ENCODE results near the gene OPRM1.
"Not testable (repeated sequence)": the region's sequence is repeated elsewhere in the genome, so short reads cannot be mapped to it uniquely, and the experiment has no call there.

The OPRM1 gene

GRCh38 chr6:154238831-154239230 is 199.8 kb downstream of the OPRM1 start:
- no peak for DNase-seq (ENCODE audit: low read depth in 3 of 3, low spot score in 1 of 3)

- DNase-seq (ENCODE audit: low read depth in 3 of 3, low spot score in 1 of 3), result no peak
Measured at GRCh38 chr6:154239392-154239791, 200.4 kb downstream of the OPRM1 start.

GRCh38 chr6:154241061-154241460 is 202.0 kb downstream of the OPRM1 start:
- not testable (repeated sequence) for DNase-seq (ENCODE audit: low read depth in 3 of 3, low spot score in 1 of 3)

- DNase-seq (ENCODE audit: low read depth in 3 of 3, low spot score in 1 of 3), result no peak
Measured at GRCh38 chr6:154241581-154241980, 202.5 kb downstream of the OPRM1 start.

- DNase-seq (ENCODE audit: low read depth in 3 of 3, low spot score in 1 of 3), result no peak
Measured at GRCh38 chr6:154242617-154243357, 203.7 kb downstream of the OPRM1 start.

GRCh38 chr6:154243793-154244750 is 205.0 kb downstream of the OPRM1 start:
- no peak for DNase-seq (ENCODE audit: low read depth in 3 of 3, low spot score in 1 of 3)

GRCh38 chr6:154245506-154245905 is 206.5 kb downstream of the OPRM1 start:
- DNase-seq (ENCODE audit: low read depth in 3 of 3, low spot score in 1 of 3), result no peak

GRCh38 chr6:154246723-154247118 is 207.7 kb downstream of the OPRM1 start:
- DNase-seq (ENCODE audit: low read depth in 3 of 3, low spot score in 1 of 3), result no peak

GRCh38 chr6:154247119-154247861 is 208.2 kb downstream of the OPRM1 start:
- DNase-seq (ENCODE audit: low read depth in 3 of 3, low spot score in 1 of 3), result no peak

- no peak for DNase-seq (ENCODE audit: low read depth in 3 of 3, low spot score in 1 of 3)
Measured at GRCh38 chr6:154249499-154250298, 210.7 kb downstream of the OPRM1 start.

- DNase-seq (ENCODE audit: low read depth in 3 of 3, low spot score in 1 of 3), result no peak
Measured at GRCh38 chr6:154251116-154251515, 212.1 kb downstream of the OPRM1 start.

- DNase-seq (ENCODE audit: low read depth in 3 of 3, low spot score in 1 of 3), result no peak
Measured at GRCh38 chr6:154252678-154253077, 213.6 kb downstream of the OPRM1 start.

GRCh38 chr6:154257067-154257466 is 218.0 kb downstream of the OPRM1 start:
- DNase-seq (ENCODE audit: low read depth in 3 of 3, low spot score in 1 of 3), result no peak

- DNase-seq (ENCODE audit: low read depth in 3 of 3, low spot score in 1 of 3), result no peak
Measured at GRCh38 chr6:154258064-154258757, 219.2 kb downstream of the OPRM1 start.

- DNase-seq (ENCODE audit: low read depth in 3 of 3, low spot score in 1 of 3), result no peak
Measured at GRCh38 chr6:154261688-154262397, 222.8 kb downstream of the OPRM1 start.

- no peak for DNase-seq (ENCODE audit: low read depth in 3 of 3, low spot score in 1 of 3)
Measured at GRCh38 chr6:154266560-154267099, 227.6 kb downstream of the OPRM1 start.

- no peak for DNase-seq (ENCODE audit: low read depth in 3 of 3, low spot score in 1 of 3)
Measured at GRCh38 chr6:154267508-154268106, 228.6 kb downstream of the OPRM1 start.

- no peak for DNase-seq (ENCODE audit: low read depth in 3 of 3, low spot score in 1 of 3)
Measured at GRCh38 chr6:154268486-154268885, 229.4 kb downstream of the OPRM1 start.

- no peak for DNase-seq (ENCODE audit: low read depth in 3 of 3, low spot score in 1 of 3)
Measured at GRCh38 chr6:154274168-154274567, 235.1 kb downstream of the OPRM1 start.
